GM13977 (cell line): Measurements from ENCODE around the gene SPEF2.
"Not testable (repeated sequence)": the region's sequence is repeated elsewhere in the genome, so short reads cannot be mapped to it uniquely, and the experiment has no call there.

Source experiments
- DNase-seq: peaks from one replicate; pipeline ENCODE4 v3.0.0; 2012; ENCODE audit warnings: low spot score
- CTCF ChIP-seq: IDR thresholded peaks from 2 replicates; pipeline ENCODE4 v1.5.1; 2012; ENCODE audit warnings: mild to moderate bottlenecking, control low read depth; ENCODE audit not compliant: insufficient read depth; ENCODE audit errors: extremely low read depth, missing control alignments
- in situ Hi-C: fragments of 300-500 bp; cut with MboI; formaldehyde crosslinking; loops from one replicate; pipeline ENCODE4 v1.12.0; 2022; ENCODE audit warnings: low sequenced_read_pairs, low pct_unique_long_range_greater_than_20kb, mixed read lengths, inconsistent platforms; ENCODE audit not compliant: unreplicated experiment

Gene SPEF2

DNA sequence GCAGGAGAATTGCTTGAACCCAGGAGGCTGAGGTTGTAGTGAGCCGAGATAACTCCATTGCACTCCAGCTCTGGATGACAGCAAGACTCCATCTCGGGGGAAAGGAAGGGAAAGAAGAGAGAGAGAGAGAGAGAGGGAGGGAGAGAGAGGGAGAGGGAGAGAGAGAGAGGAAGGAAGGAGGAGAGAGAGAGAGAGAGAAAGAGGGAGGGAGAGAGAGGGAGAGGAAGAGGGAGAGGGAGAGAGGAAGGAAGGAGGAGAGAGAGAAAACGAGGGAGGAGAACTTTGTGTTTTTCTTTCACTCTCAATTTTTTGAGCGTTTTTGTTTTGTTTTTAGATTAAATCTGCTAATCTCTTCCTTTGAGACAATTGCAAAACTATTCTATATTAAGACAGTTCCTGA lies 46.9 kb downstream of the SPEF2 start:
- no peak for TF ChIP-seq CTCF
- in situ Hi-C loops = no loop called here
- no peak for DNase-seq

GRCh38 chr5:35665096-35665495 lies 47.4 kb downstream of the SPEF2 start:
- TF ChIP-seq CTCF = no peak
- in situ Hi-C loops = no loop called here
- no peak for DNase-seq

DNA sequence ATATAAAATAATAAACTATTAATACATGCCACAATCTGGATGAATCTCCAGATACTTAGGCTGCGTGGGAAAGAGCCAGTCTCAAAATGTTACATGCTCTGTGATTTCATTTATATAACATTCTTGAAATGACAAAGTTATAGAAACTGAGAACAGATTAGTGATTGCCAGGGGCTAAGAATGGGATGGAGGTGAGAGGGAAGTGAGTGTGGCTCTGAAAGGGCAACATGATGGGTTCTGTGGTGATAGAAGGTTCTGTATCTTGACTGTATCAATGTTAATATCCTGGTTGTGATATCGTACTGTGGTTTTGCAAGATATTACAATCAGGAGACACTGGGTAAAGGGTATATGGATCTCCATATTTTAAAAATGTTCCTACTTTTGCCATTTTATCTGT lies 50.7 kb downstream of the SPEF2 start:
- TF ChIP-seq CTCF = no peak
- no peak for DNase-seq
- in situ Hi-C loops = no loop called here

DNA sequence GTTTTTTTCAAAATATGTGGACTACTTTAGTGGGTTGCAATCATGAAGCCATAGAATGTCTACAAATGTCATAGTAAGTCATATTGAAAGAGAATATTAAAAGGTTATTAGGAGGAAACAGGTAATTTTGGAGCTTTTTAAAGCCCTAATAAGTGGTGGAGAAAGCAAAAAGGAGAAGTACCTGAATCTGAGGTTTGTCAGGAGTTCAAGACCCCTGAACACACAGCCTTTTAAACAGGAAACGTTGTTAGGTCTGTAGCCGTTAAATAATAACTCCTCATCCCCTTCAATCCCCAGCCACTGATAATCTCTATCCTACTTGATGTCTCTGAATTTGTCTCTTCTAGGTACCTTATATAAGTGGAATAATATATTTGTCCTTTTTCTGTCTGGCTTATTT lies 51.1 kb downstream of the SPEF2 start:
- in situ Hi-C loops = no loop called here
- no peak for DNase-seq

DNA sequence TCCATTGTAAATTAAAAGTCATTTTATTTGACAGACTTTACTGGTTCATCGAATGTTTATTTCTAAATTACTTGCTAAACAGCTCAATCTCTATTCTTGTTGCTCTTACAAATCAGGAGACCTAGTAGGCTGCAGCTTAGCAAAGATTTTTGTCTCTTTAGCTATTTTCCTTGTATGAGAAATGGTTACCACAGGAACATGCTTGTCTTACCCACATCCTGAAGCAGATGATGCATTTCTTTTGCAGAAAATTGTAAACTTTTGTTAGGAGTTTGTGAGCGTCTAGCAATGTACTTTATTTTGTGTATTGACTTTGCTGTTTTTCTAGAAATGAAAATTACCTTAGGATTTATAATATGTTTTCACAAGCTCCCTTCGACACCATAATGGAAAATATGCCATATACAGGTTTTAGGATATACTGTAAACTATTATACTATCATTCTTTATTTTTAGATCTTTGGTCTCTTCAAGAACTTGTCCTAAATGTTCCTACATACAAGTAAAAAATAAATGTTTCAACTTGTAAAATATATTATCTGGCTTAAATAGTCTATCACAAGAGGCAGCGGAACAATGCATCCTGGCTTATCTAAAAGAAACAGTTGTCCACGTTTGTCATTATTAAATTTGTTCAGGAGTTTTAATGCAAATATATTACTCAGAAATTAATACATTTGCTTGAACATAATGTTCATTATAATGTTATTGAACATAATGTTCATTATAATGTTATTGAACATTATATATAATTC lies 54.1 kb downstream of the SPEF2 start:
- DNase-seq = no peak
- no peak for TF ChIP-seq CTCF
- in situ Hi-C loops = no loop called here

More for the DNA sequence above, 51.1 kb downstream of the SPEF2 start:
- no peak for TF ChIP-seq CTCF

DNA sequence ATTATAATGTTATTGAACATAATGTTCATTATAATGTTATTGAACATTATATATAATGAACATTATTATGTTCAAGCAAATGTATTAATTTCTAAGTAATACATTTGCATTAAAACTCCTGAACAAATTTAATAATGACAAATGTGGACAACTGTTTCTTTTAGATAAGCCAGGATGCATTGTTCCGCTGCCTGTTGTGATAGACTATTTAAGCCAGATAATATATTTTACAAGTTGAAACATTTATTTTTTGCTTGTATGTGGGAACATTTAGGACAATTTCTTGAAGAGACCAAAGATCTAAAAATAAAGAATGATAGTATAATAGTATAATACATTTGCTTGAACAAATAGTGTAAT lies 54.6 kb downstream of the SPEF2 start:
- in situ Hi-C loops, DNase-seq: not testable (repeated sequence)

- TF ChIP-seq CTCF = no peak
- peak; percentile 18 for DNase-seq
- in situ Hi-C loops = no loop called here
These were observed 55.3 kb downstream of the SPEF2 start for GRCh38 chr5:35672995-35673394.
